Activated T-helper 2 cell treated with anti-CD3 and anti-CD28 coated beads, Interferon-gamma antibody, Interleukin-2, Interleukin-4, amounts not matched to agents 10 μg/mL and 5 μg/mL and 100 μg/mL, durations not matched to agents 14 hours and 24 hours and 36 hours (primary cell): ENCODE results near the gene VAMP8. TPM values are rescaled to one million over a fixed set of nuclear protein-coding genes. Genes with fewer than 3 reads are reported as not detected.
"Not testable (repeated sequence)": the region's sequence is repeated elsewhere in the genome, so short reads cannot be mapped to it uniquely, and the experiment has no call there.

Experiments used
- DNase-seq: peaks from one replicate; pipeline ENCODE4 v3.0.0; 2021; ENCODE audit warnings: low spot score
- H3K27ac Mint-ChIP-seq: one replicate; pipeline ENCODE4 v1.8.0; 2021; ENCODE audit warnings: mixed read lengths
- H3K27me3 Mint-ChIP-seq: one replicate; pipeline ENCODE4 v1.8.0; 2021; ENCODE audit warnings: low read depth, mixed read lengths
- H3K36me3 Mint-ChIP-seq: one replicate; pipeline ENCODE4 v1.8.0; 2021; ENCODE audit warnings: low read depth, mixed read lengths
- H3K4me1 Mint-ChIP-seq: one replicate; pipeline ENCODE4 v1.8.0; 2021; ENCODE audit warnings: low read depth, mixed read lengths
- H3K4me3 Mint-ChIP-seq: one replicate; pipeline ENCODE4 v1.8.0; 2021; ENCODE audit warnings: low read depth, mild to moderate bottlenecking, moderate library complexity, mixed read lengths
- H3K9me3 Mint-ChIP-seq: one replicate; pipeline ENCODE4 v1.8.0; 2021; ENCODE audit warnings: mixed read lengths
- intact Hi-C: fragments of 100-400 bp; cut with micrococcal nuclease; formaldehyde crosslinking; loops from one replicate; pipeline ENCODE4 v1.15.1; 2023
- total RNA-seq: library from RNA; stranded (reverse); gene quantifications from 2 replicates; pipeline ENCODE4 v1.2.3, GENCODE V29; 2022

The VAMP8 gene
- total RNA-seq, 1 donor from 2014 or later: 99.7 TPM

DNA sequence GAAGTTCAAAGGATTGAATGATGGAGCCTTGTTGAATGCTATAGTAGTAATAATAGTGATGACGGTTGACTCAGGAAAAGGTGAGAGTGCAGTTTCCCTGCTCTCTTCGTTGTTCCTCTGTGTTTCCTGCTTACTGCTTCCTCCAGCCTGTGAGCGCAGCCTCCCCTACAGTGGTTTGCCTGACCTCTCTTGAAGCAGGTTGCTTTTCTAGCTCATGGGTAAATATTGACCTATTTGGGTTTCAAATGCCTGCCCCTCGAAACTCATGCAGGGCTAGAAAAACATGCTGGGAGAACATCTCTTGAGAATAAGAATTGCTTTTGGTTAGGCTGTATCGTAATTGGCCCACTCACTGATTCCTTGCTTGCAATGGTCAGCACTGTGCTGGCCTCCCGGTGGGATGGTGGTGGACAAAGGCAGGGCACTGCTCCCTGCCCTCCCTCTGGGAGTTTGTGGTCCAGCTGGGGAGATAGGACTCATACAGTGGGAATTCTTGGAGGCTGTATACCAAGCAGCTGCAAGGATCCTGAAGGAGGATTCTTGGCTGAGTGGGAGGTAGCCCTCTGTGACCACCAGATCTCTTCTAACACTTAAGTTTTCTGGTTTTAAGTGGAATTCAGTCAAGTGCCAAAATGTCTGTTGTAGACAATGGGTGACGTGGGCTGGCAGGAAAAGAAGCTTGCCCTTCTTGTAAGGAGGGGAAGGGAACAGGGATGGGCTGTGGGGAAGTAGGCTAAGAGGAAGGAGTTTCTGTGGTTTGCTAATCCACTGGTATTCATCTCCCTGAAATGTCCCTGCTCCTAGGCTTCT lies 12.8 kb downstream of the VAMP8 start:
- no peak overlapping the region for H3K4me3 Mint-ChIP-seq
- H3K27ac Mint-ChIP-seq: no peak overlapping the region
- intact Hi-C loops: no loop called here
- no peak for DNase-seq
- H3K9me3 Mint-ChIP-seq: no peaks in the 10 kb centered on the region
- H3K36me3 Mint-ChIP-seq: peaks cover 5% of the 10 kb centered on the region
- H3K4me1 Mint-ChIP-seq: peaks cover 31% of the 10 kb centered on the region
- no peaks in the 10 kb centered on the region for H3K27me3 Mint-ChIP-seq

DNA sequence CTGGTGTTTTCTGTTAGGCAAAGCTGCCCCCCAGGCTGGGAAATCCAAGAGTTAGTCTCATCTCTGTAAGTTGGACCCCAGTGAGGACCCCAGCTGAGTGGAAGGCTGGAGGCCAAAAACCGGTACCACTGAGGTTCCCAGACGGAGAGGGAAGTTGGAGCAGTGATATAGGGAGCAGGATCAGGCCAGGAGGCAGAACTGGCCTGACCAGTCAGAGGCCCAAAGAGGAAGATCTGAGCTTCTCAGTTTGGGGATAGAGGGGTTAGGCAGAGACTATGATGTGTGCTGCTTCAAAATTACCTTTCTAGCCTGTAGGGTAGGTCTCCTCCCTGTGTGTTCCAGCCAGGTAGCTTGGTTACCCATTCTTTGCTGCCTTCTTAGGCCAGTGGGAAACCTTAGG lies 13.6 kb downstream of the VAMP8 start:
- Mint-ChIP-seq H3K27ac (no peak overlapping the region), H3K27me3 (no peaks in the 10 kb centered on the region), H3K4me1 (peaks cover 27% of the 10 kb centered on the region), H3K36me3 (peaks cover 13% of the 10 kb centered on the region), H3K4me3 (no peak overlapping the region), H3K9me3 (no peaks in the 10 kb centered on the region)
- intact Hi-C loops: no loop called here
- DNase-seq: no peak

DNA sequence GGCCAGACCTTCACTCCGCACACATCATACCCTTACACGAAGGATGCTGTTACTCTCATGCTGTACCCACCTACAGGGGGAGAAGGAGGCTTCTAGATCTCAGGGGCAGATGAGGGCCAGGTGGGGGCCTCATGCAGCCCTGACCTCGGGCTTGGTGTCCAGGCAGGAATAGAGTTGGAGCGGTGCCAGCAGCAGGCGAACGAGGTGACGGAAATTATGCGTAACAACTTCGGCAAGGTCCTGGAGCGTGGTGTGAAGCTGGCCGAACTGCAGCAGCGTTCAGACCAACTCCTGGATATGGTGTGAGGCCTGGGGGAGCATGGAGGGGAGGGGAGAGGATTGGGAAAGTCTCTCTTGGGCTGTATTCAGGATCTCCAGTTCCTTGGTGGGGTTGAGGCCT lies 14.2 kb downstream of the VAMP8 start:
- Mint-ChIP-seq H3K27ac (no peak overlapping the region), H3K27me3 (no peaks in the 10 kb centered on the region), H3K4me1 (peaks cover 25% of the 10 kb centered on the region), H3K36me3 (peaks cover 13% of the 10 kb centered on the region), H3K9me3 (no peaks in the 10 kb centered on the region), H3K4me3 (no peak overlapping the region)
- no peak for DNase-seq
- intact Hi-C loops: no loop called here

DNA sequence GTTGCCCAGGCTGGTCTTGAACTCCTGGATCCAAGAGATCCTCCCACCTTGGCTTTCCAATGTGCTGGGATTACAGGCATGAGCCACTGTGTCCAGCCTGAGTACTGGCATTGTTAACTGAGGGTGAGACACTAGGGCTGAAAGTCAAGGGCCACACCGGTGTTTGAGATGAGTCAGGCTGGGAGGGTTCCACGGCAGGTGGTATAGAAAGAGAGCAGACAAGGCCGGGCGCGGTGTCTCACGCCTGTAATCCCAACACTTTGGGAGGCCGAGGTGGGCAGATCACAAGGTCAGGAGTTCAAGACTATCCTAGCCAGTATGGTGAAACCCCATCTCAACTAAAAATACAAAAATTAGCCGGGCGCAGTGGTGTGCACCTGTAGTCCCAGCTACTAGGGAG lies 14.9 kb downstream of the VAMP8 start:
- H3K4me3 Mint-ChIP-seq, DNase-seq, H3K27ac Mint-ChIP-seq, H3K9me3 Mint-ChIP-seq, H3K27me3 Mint-ChIP-seq, intact Hi-C loops: not testable (repeated sequence)
- Mint-ChIP-seq H3K36me3 (peaks cover 21% of the 10 kb centered on the region), H3K4me1 (peaks cover 31% of the 10 kb centered on the region)

DNA sequence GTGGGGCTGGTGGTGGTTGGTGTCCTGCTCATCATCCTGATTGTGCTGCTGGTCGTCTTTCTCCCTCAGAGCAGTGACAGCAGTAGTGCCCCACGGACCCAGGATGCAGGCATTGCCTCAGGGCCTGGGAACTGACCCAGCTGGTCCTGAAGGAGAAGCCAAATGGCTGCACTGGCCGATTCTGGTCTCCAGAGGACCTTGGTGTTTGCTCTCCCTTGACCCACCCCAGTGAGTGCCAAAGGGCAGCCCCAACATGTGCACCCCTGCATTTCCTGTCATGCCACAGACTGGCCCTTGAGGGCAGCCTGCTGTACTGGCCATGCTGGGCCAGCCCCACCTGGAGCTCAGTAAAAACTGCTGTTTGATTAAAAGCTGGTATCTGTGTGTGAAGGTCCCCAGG lies 15.6 kb downstream of the VAMP8 start:
- H3K36me3 Mint-ChIP-seq: peaks cover 23% of the 10 kb centered on the region
- no peaks in the 10 kb centered on the region for H3K9me3 Mint-ChIP-seq
- no peak for DNase-seq
- intact Hi-C loops: no loop called here
- H3K4me3 Mint-ChIP-seq: no peak overlapping the region
- H3K27me3 Mint-ChIP-seq: no peaks in the 10 kb centered on the region
- peaks cover 27% of the 10 kb centered on the region for H3K4me1 Mint-ChIP-seq
- no peak overlapping the region for H3K27ac Mint-ChIP-seq

DNA sequence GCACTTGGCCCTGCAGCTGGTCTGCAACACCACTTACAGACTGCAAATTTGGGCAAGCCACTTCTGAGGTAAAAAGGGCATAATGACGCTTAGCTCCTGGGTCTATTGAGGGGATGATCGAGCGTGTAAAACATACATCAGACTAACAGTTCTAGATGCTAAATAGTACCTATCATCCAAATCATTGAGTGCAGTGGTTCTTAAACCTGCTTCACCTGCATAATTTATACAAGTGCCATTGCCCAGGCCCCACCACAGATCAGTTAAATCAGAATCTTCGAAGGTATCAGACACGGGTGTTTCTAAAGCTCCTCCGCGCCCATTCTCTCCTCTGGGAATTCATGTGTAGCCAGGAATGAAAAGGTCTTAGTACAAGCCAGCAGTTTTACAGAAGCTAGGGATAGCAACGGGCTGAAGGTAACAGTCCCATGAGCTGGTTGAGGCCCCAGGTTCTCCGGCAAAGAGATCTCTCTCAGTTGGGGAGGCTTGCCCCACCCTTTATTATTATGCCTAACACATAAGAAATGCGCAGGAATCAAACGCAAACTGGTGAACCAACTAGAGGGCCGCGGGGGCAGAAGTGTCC lies 17.4 kb downstream of the VAMP8 start:
- DNase-seq: no peak
- intact Hi-C loops: loop anchor here (1.0 to 5.0 kb wide), 4 partner anchors 16 to 178 kb away; partner anchors contain the start of genes GGCX, SH2D6 and VAMP8
- H3K9me3 Mint-ChIP-seq: no peaks in the 10 kb centered on the region
- H3K4me1 Mint-ChIP-seq: peaks cover 21% of the 10 kb centered on the region
- H3K4me3 Mint-ChIP-seq: peak overlapping the region; percentile 96
- no peaks in the 10 kb centered on the region for H3K27me3 Mint-ChIP-seq
- peaks cover 32% of the 10 kb centered on the region for H3K36me3 Mint-ChIP-seq
- peak overlapping the region; percentile 96 for H3K27ac Mint-ChIP-seq

DNA sequence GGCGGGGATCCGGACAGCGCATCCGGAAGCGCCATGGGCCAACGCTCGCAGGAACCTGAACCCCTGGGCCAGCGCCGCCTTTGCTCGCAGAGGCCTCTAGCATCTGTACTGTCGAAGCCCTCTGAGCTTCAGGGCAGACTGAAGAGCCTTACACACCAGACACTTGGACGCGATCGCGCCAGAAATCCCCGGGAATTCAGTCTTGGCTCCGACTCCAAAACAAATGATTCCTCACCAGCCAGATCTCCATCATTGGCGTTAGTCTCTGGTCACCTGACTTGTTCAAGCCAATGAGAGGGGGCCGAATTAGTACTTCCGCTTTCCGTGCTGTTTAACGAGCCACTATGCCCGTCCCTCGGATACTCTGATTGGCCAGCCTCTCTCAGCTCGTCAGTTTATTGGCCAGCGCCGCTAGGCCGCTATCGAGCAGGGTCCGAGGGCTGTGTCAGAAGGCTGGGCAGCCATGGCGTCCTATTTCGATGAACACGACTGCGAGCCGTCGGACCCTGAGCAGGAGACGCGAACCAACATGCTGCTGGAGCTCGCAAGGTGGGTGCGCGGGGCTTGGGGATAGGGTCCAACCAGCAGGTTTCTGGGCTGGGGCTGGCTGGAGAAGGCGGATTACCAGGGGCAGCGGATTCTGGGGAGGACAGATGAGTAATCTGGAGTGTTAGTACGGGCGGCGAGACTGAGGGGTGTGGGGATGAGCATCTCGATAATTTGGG lies 18.1 kb downstream of the VAMP8 start, which contains the start of gene RNF181:
Gene RNF181, plus strand, starts transcription at position 445 of the 725 bp plus-strand sequence. Its CDS starts 19 bp downstream, at position 464.
- H3K36me3 Mint-ChIP-seq: peaks cover 32% of the 10 kb centered on the region
- intact Hi-C loops: loop anchor here (1.0 to 5.0 kb wide), 4 partner anchors 15 to 178 kb away; partner anchors contain the start of genes GGCX, SH2D6 and VAMP8
- peak; percentile 91 for DNase-seq
- H3K9me3 Mint-ChIP-seq: no peaks in the 10 kb centered on the region
- no peaks in the 10 kb centered on the region for H3K27me3 Mint-ChIP-seq
- peaks cover 18% of the 10 kb centered on the region for H3K4me1 Mint-ChIP-seq
- peak within 1 kb of the TSS; percentile 96 for H3K27ac Mint-ChIP-seq
- peak within 1 kb of the TSS; percentile 96 for H3K4me3 Mint-ChIP-seq

DNA sequence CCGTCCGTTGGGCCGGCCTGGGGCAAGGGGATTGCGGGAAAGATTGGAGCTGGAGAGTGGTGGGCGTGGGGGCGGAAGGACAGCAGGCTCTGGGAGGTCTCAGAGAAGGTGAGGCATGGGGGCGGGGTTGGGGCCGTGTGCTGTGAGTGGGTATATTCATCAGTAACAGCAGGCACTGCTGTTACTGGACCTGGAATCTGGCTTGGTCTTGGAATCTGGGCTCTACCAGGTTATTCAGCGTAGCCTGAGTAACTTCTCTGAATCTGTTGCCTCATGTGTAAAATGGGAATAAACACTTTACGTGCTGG lies 18.6 kb downstream of the VAMP8 start:
- peak overlapping the region; percentile 96 for H3K27ac Mint-ChIP-seq
- H3K4me1 Mint-ChIP-seq: peaks cover 18% of the 10 kb centered on the region
- DNase-seq: no peak
- no peaks in the 10 kb centered on the region for H3K27me3 Mint-ChIP-seq
- intact Hi-C loops: loop anchor here (5.0 kb wide), 1 partner anchor 179 kb away; the partner anchor contains the start of gene SH2D6
- peak overlapping the region; percentile 96 for H3K4me3 Mint-ChIP-seq
- no peaks in the 10 kb centered on the region for H3K9me3 Mint-ChIP-seq
- peaks cover 32% of the 10 kb centered on the region for H3K36me3 Mint-ChIP-seq

DNA sequence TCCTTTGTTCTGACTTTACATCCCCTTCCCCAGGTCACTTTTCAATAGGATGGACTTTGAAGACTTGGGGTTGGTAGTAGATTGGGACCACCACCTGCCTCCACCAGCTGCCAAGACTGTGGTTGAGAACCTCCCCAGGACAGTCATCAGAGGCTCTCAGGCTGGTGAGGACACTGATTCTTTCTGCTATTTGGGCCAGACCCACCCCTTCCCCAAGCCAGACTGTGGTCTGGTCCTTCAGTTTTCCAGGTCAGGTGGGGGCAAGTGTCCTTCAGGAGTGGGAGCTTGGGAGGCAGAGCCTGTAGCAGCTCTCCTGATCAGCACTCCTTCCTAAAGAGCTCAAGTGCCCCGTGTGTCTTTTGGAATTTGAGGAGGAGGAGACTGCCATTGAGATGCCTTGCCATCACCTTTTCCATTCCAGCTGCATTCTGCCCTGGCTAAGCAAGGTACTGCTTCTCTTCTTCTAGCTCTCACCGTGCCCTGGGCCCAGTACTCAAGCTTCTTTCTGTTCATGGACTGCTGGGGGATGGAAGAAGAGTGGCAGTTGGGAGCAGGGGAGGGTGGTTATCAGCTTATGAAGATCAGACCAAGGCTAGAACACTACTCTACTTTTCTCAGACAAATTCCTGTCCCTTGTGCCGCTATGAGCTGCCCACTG lies 19.2 kb downstream of the VAMP8 start:
- Mint-ChIP-seq H3K36me3 (peaks cover 28% of the 10 kb centered on the region), H3K4me3 (peak overlapping the region; percentile 96), H3K27me3 (no peaks in the 10 kb centered on the region), H3K27ac (no peak overlapping the region), H3K9me3 (no peaks in the 10 kb centered on the region), H3K4me1 (peaks cover 19% of the 10 kb centered on the region)
- intact Hi-C loops: loop anchor here (5.0 kb wide), 1 partner anchor 179 kb away; the partner anchor contains the start of gene SH2D6
- DNase-seq: no peak

DNA sequence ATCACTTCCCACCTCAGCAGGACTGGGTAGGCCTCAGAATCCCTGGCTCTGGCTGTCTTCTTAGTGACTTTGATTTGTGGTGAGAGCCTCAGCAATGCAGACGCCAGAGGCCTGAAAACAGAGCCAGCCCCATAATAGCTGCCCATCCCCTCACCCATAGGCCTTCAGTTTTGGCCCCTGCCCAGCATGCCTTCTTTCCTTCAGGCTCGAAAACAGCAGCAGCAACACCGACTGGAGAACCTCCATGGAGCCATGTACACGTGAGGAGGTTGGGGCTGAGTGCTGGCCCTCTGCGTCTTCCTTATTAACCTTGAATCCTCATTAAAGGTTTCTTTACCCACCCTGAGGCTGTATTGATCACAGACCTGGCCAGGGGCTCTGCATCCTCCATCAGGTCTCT lies 19.9 kb downstream of the VAMP8 start:
- Mint-ChIP-seq H3K4me3 (peak overlapping the region; percentile 96), H3K9me3 (no peaks in the 10 kb centered on the region), H3K4me1 (peaks cover 21% of the 10 kb centered on the region), H3K27ac (no peak overlapping the region), H3K36me3 (peaks cover 28% of the 10 kb centered on the region), H3K27me3 (no peaks in the 10 kb centered on the region)
- DNase-seq: no peak
- intact Hi-C loops: loop anchor here (5.0 kb wide), 1 partner anchor 180 kb away; the partner anchor contains the start of gene SH2D6

DNA sequence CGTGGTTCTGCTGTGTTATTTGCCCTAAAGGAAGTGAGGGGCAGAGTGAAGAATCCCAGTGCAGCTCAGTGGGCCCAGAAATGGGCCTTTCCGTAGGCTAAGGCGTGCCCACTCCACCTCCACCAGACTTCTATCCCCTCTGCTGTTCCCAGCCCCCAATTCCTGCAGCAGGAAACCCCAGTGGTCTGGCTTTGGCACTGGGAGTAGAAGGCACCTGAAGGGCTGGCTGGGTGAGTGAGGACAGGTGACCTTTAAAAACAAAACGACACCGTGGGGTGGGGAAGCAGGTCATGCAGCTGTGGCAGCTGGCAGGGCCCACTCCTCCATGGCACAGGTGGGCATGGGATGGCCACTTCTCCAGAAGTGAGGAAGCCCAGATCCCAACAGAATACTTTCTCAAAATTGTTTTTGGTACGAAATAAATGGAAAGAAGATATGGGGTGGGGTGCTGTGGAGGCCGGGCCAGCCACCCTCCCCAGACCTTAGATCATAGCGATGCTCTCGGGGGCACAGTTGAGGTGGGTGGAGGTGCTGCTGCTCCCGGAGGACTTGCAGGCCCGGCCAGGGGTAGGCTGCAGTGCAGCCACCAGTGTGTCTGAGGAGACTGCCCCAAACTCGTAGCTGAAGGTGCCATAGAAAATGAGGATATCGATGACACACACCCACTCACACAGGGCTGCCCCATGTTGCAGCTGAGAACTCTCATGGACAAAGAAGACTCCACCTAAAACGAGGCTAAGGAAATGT lies 21.4 kb downstream of the VAMP8 start:
- Mint-ChIP-seq H3K27me3 (no peaks in the 10 kb centered on the region), H3K4me3 (no peak overlapping the region), H3K4me1 (peaks cover 25% of the 10 kb centered on the region), H3K27ac (no peak overlapping the region), H3K9me3 (no peaks in the 10 kb centered on the region), H3K36me3 (peaks cover 31% of the 10 kb centered on the region)
- DNase-seq: no peak
- intact Hi-C loops: loop anchor here (5.0 kb wide), 1 partner anchor 181 kb away; the partner anchor contains the start of gene SH2D6
